NCI-H510A (cell line): Measurements from ENCODE around the gene F9.

Source experiments
- DNase-seq: peaks from one replicate; lab custom pipeline; 2025; lab: John Stamatoyannopoulos, UW

Gene F9

DNA sequence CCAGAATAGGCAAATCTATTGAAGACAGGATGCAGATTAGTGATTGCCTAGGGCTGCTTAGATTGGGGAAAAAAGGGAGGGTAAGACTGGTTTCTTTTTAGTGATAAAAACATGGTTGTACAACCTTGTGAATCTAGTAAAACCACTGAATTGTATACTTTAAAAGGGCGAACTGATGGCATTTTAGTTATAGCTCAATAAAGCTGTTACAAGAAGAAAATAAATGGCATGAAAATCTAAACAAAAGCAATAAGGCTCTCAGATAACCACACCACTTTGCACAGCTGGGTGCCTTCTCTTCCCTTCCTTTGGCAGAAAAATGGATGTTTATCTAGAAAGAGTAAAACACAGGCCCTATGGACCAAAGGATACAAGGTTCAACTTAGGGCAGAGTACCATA is 69.6 kb downstream of the F9 start:
- no peak for DNase-seq
